Measurements from ENCODE around the gene COG1. TPM values are rescaled to one million over a fixed set of nuclear protein-coding genes. Genes with fewer than 3 reads are reported as not detected.

COG1 gene
- total RNA-seq, 2 experiments from 2014 or later, result 38.3 to 44.1 TPM

- ChIA-PET POLR2A (no interaction called here), CTCF (ENCODE audit: unreplicated experiment) (no interaction called here)
- no TSS peak for BruUV-seq (replicated peaks)
- Histone ChIP-seq H3K27ac (ENCODE audit: low read depth, low read length, poor library complexity, severe bottlenecking) (no peak overlapping the region), H3K9me2 (ENCODE audit: insufficient read depth, low read length) (no peaks in the 10 kb centered on the region), H2AFZ (ENCODE audit: low read length) (no peak overlapping the region), H4K20me1 (ENCODE audit: insufficient read depth, low read length) (no peaks in the 10 kb centered on the region), H3K4me2 (ENCODE audit: low read length) (no peak overlapping the region), H3K9me3 (ENCODE audit: low read length) (no peaks in the 10 kb centered on the region), H3K79me2 (ENCODE audit: insufficient read depth, low read depth, low read length) (no peaks in the 10 kb centered on the region), H3K4me1 (ENCODE audit: insufficient read depth, low read length, poor library complexity, severe bottlenecking) (no peaks in the 10 kb centered on the region), H3K4me3 (ENCODE audit: low read depth, low read length, poor library complexity, severe bottlenecking) (no peak overlapping the region), H3K36me3 (ENCODE audit: insufficient read depth, low read length) (peaks cover 6% of the 10 kb centered on the region; the same call in 1 of the 2 replicates)
- DNase-seq (ENCODE audit: low spot score), result no peak
- intact Hi-C loops (cut with micrococcal nuclease; ENCODE audit: unreplicated experiment), result no loop called here
- TF ChIP-seq EZH2phosphoT487 (IDR thresholded peaks at IDR 0.05; ENCODE audit: borderline replicate concordance, low read depth, low read length) (no peak), CTCF (conservative IDR thresholded peaks at IDR 0.05; ENCODE audit: low read length) (no peak)
Observed at GRCh38 chr17:73184136-73184993, 8.5 kb upstream of the COG1 start.

- no TSS peak for BruUV-seq (replicated peaks)
- ChIA-PET CTCF (ENCODE audit: unreplicated experiment) (no interaction called here), POLR2A (no interaction called here)
- TF ChIP-seq CTCF (conservative IDR thresholded peaks at IDR 0.05; ENCODE audit: low read length), result no peak
- no peak for TF ChIP-seq EZH2phosphoT487 (IDR thresholded peaks at IDR 0.05; ENCODE audit: borderline replicate concordance, low read depth, low read length)
- Histone ChIP-seq H3K4me3 (ENCODE audit: low read depth, low read length, poor library complexity, severe bottlenecking) (no peak overlapping the region), H3K4me1 (ENCODE audit: insufficient read depth, low read length, poor library complexity, severe bottlenecking) (peaks cover 4% of the 10 kb centered on the region), H2AFZ (ENCODE audit: low read length) (no peak overlapping the region), H3K36me3 (ENCODE audit: insufficient read depth, low read length) (peaks cover 7% of the 10 kb centered on the region; the same call in 1 of the 2 replicates), H3K79me2 (ENCODE audit: insufficient read depth, low read depth, low read length) (peaks cover 9% of the 10 kb centered on the region; the same call in 1 of the 2 replicates), H4K20me1 (ENCODE audit: insufficient read depth, low read length) (no peaks in the 10 kb centered on the region), H3K9me3 (ENCODE audit: low read length) (no peaks in the 10 kb centered on the region), H3K27ac (ENCODE audit: low read depth, low read length, poor library complexity, severe bottlenecking) (no peak overlapping the region), H3K9me2 (ENCODE audit: insufficient read depth, low read length) (no peaks in the 10 kb centered on the region), H3K4me2 (ENCODE audit: low read length) (no peak overlapping the region)
- no peak for DNase-seq (ENCODE audit: low spot score)
- intact Hi-C loops (cut with micrococcal nuclease; ENCODE audit: unreplicated experiment), result no loop called here
Observed at GRCh38 chr17:73186283-73187050, 6.4 kb upstream of the COG1 start.
